Measurements from ENCODE around the gene RPL9. TPM values are rescaled to one million over a fixed set of nuclear protein-coding genes. Genes with fewer than 3 reads are reported as not detected.
A peak's percentile ranks its signal among the peaks of the same experiment; 100 is the strongest.

Gene RPL9
- total and polyA plus RNA-seq, 2 of the 13 experiments (the other 11 are each of a cell fraction or from before 2014, with no cell fraction given) = 993 to 2,148 TPM

DNA sequence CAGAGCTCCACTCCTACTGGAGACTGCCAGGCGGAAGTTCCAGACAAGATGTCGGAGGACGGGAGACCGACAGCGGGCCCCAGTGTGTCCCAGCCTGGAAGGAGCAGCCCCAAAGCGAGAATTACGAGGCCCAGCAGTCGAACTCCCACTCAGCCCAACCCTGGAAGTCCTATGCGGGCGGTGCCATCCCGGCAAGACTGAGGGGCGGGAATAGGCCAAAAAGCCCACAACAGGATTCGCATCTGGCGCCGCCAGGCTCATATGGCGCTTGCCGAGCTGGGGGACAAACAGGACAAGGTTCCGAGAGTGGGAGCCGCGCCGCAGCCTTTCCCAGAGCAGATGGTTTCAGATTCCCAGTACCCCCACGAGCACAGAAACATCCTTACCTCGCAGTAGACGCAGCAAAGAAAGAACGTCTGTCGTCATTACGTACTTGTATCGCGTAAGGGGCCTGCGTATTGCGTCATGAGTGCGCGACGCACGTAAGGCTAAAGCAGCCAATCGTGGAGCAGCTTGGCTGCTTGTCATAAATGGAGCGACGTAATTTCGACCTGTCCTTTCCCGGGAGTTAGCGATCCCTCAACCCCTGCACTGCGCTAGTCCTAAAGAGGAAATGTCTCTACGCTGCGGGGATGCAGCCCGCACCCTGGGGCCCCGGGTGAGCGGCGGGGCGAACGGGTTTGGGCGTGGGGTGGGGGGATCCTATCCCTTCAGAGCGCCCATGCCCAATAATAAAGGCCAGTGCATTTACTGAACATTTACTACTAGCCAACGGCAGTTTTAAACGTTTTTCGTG lies at the start of gene RPL9, which contains the start of gene LIAS (continued):
- TF ChIP-seq, protein P1, sequence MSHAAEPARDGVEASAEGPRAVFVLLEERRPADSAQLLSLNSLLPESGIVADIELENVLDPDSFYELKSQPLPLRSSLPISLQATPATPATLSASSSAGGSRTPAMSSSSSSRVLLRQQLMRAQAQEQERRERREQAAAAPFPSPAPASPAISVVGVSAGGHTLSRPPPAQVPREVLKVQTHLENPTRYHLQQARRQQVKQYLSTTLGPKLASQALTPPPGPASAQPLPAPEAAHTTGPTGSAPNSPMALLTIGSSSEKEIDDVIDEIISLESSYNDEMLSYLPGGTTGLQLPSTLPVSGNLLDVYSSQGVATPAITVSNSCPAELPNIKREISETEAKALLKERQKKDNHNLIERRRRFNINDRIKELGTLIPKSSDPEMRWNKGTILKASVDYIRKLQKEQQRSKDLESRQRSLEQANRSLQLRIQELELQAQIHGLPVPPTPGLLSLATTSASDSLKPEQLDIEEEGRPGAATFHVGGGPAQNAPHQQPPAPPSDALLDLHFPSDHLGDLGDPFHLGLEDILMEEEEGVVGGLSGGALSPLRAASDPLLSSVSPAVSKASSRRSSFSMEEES (CRISPR knock-in tag; IDR thresholded peaks at IDR 0.05) = no peak
- TF ChIP-seq, protein P2, sequence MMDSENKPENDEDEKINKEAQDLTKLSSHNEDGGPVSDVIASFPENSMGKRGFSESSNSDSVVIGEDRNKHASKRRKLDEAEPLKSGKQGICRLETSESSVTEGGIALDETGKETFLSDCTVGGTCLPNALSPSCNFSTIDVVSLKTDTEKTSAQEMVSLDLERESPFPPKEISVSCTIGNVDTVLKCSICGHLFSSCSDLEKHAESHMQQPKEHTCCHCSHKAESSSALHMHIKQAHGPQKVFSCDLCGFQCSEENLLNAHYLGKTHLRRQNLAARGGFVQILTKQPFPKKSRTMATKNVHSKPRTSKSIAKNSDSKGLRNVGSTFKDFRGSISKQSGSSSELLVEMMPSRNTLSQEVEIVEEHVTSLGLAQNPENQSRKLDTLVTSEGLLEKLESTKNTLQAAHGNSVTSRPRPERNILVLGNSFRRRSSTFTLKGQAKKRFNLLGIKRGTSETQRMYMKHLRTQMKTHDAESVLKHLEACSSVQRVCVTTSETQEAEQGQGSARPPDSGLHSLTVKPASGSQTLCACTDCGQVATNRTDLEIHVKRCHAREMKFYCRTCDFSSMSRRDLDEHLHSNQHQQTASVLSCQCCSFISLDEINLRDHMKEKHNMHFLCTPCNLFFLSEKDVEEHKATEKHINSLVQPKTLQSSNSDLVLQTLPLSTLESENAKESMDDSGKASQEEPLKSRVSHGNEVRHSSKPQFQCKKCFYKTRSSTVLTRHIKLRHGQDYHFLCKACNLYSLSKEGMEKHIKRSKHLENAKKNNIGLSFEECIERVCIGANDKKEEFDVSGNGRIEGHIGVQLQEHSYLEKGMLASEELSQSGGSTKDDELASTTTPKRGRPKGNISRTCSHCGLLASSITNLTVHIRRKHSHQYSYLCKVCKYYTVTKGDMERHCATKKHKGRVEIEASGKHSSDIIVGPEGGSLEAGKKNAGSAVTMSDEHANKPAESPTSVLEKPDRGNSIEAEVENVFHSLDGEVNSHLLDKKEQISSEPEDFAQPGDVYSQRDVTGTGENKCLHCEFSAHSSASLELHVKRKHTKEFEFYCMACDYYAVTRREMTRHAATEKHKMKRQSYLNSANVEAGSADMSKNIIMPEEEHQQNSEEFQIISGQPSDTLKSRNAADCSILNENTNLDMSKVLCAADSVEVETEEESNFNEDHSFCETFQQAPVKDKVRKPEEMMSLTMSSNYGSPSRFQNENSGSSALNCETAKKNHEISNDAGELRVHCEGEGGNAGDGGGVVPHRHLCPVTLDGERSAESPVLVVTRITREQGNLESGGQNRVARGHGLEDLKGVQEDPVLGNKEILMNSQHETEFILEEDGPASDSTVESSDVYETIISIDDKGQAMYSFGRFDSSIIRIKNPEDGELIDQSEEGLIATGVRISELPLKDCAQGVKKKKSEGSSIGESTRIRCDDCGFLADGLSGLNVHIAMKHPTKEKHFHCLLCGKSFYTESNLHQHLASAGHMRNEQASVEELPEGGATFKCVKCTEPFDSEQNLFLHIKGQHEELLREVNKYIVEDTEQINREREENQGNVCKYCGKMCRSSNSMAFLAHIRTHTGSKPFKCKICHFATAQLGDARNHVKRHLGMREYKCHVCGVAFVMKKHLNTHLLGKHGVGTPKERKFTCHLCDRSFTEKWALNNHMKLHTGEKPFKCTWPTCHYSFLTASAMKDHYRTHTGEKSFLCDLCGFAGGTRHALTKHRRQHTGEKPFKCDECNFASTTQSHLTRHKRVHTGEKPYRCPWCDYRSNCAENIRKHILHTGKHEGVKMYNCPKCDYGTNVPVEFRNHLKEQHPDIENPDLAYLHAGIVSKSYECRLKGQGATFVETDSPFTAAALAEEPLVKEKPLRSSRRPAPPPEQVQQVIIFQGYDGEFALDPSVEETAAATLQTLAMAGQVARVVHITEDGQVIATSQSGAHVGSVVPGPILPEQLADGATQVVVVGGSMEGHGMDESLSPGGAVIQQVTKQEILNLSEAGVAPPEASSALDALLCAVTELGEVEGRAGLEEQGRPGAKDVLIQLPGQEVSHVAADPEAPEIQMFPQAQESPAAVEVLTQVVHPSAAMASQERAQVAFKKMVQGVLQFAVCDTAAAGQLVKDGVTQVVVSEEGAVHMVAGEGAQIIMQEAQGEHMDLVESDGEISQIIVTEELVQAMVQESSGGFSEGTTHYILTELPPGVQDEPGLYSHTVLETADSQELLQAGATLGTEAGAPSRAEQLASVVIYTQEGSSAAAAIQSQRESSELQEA (CRISPR knock-in tag; IDR thresholded peaks at IDR 0.05; ENCODE audit: not compliant biosample characterization) = peak; percentile 40
- TF ChIP-seq ZNF550 (CRISPR knock-in tag; IDR thresholded peaks at IDR 0.05; ENCODE audit: borderline replicate concordance) = no peak
- TF ChIP-seq MAZ (IDR thresholded peaks at IDR 0.05; ENCODE audit: borderline replicate concordance, low read depth, low read length) = peak; percentile 90
- TF ChIP-seq MAZ (CRISPR knock-in tag; IDR thresholded peaks at IDR 0.05; ENCODE audit: low read depth) = peak; percentile 87
- 0 out of 2 replicates have a peak, but pooled peaks have one; percentile 61 for TF ChIP-seq MEF2D (CRISPR knock-in tag; IDR thresholded peaks at IDR 0.05)
- no peak for TF ChIP-seq MBD4 (IDR thresholded peaks at IDR 0.05; ENCODE audit: borderline replicate concordance, low read length)
- TF ChIP-seq PITX1 (CRISPR knock-in tag; IDR thresholded peaks at IDR 0.05) = 0 out of 2 replicates have a peak, but pooled peaks have one; percentile 37
- no peak for TF ChIP-seq ZNF383 (CRISPR knock-in tag; IDR thresholded peaks at IDR 0.05; ENCODE audit: borderline replicate concordance)
- TF ChIP-seq, protein P3, sequence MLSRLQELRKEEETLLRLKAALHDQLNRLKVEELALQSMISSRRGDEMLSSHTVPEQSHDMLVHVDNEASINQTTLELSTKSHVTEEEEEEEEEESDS (CRISPR knock-in tag; IDR thresholded peaks at IDR 0.05; ENCODE audit: borderline replicate concordance) = no peak; the same call in 1 of the 2 replicates
- TF ChIP-seq, protein P4, sequence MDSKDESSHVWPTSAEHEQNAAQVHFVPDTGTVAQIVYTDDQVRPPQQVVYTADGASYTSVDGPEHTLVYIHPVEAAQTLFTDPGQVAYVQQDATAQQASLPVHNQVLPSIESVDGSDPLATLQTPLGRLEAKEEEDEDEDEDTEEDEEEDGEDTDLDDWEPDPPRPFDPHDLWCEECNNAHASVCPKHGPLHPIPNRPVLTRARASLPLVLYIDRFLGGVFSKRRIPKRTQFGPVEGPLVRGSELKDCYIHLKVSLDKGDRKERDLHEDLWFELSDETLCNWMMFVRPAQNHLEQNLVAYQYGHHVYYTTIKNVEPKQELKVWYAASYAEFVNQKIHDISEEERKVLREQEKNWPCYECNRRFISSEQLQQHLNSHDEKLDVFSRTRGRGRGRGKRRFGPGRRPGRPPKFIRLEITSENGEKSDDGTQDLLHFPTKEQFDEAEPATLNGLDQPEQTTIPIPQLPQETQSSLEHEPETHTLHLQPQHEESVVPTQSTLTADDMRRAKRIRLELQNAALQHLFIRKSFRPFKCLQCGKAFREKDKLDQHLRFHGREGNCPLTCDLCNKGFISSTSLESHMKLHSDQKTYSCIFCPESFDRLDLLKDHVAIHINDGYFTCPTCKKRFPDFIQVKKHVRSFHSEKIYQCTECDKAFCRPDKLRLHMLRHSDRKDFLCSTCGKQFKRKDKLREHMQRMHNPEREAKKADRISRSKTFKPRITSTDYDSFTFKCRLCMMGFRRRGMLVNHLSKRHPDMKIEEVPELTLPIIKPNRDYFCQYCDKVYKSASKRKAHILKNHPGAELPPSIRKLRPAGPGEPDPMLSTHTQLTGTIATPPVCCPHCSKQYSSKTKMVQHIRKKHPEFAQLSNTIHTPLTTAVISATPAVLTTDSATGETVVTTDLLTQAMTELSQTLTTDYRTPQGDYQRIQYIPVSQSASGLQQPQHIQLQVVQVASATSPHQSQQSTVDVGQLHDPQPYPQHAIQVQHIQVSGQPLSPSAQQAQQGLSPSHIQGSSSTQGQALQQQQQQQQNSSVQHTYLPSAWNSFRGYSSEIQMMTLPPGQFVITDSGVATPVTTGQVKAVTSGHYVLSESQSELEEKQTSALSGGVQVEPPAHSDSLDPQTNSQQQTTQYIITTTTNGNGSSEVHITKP (CRISPR knock-in tag; IDR thresholded peaks at IDR 0.05; ENCODE audit: low read depth) = peak; percentile 73; the same call in 1 of the 2 replicates
- TF ChIP-seq ZNF326 (CRISPR knock-in tag; IDR thresholded peaks at IDR 0.05; ENCODE audit: borderline replicate concordance) = no peak
- peak; percentile 87; the same call in 1 of the 2 replicates for TF ChIP-seq ZNF598 (CRISPR knock-in tag; IDR thresholded peaks at IDR 0.05; ENCODE audit: borderline replicate concordance)
- 0 out of 2 replicates have a peak, but pooled peaks have one; percentile 74 for TF ChIP-seq ISX (CRISPR knock-in tag; conservative IDR thresholded peaks at IDR 0.05)

Data from HepG2 (cell line).